SK-N-SH (cell line): Measurements from ENCODE around the gene OR51D1. TPM values are rescaled to one million over a fixed set of nuclear protein-coding genes. Genes with fewer than 3 reads are reported as not detected.

Experiments used
- CTCF ChIA-PET: fragments of 300-600, 350-600 bp; formaldehyde crosslinking; extraction: SDS; loops from one replicate; lab custom pipeline; 2021; lab: Yijun Ruan, JAX
- POLR2A ChIA-PET: fragments of 350-600 bp; sonication (Branson Sonifier 250); formaldehyde crosslinking; extraction: SDS; loops from one replicate; lab custom pipeline; 2020; ENCODE audit warnings: antibody characterized with exemption, inconsistent platforms; lab: Yijun Ruan, JAX
- DNase-seq: peaks from one replicate; pipeline ENCODE4 v3.0.0; 2012
- H2AFZ ChIP-seq: fragments of 200-600 bp; sonication (generic); 2 replicates; pipeline ENCODE4 v1.8.1; 2016; ENCODE audit warnings: antibody characterized with exemption, mild to moderate bottlenecking, low read depth
- H3F3A ChIP-seq: fragments of 200-600 bp; sonication (generic); replicated peaks from 2 replicates; pipeline ENCODE3; 2016; ENCODE audit warnings: antibody characterized with exemption, mild to moderate bottlenecking; ENCODE audit not compliant: insufficient read depth
- H3K27ac ChIP-seq, 2 experiments: fragments of 200-500 bp in 1 of 2; fragments of 200-600 bp in 1 of 2; sonication (Bioruptor generic) in 1 of 2; sonication (generic), shearing (Covaris generic) in 1 of 2; 2 replicates each; pipeline versions ENCODE4 v1.5.1 to v1.6.1; 2014 to 2016; ENCODE audit warnings: low read depth in 2 of 2, inconsistent platforms in 1 of 2, low read length in 1 of 2, mild to moderate bottlenecking in 1 of 2, mixed read lengths in 1 of 2
- H3K27me3 ChIP-seq: fragments of 200-600 bp; sonication (generic), shearing (Covaris generic); 2 replicates; pipeline ENCODE4 v1.6.1; 2016; ENCODE audit warnings: mixed run types; ENCODE audit not compliant: insufficient read depth
- H3K36me3 ChIP-seq, 2 experiments: fragments of 200-500 bp in 1 of 2; fragments of 200-600 bp in 1 of 2; sonication (Bioruptor generic) in 1 of 2; sonication (generic) in 1 of 2; replicated peaks in 1 of 2; 2 replicates each; pipeline versions ENCODE3 to v1.5.1; 2014 to 2016; ENCODE audit warnings: low read length in 1 of 2, mild to moderate bottlenecking in 1 of 2; ENCODE audit not compliant: insufficient read depth in 2 of 2, control insufficient read depth in 1 of 2
- H3K4me1 ChIP-seq, 2 experiments: fragments of 200-500 bp in 1 of 2; fragments of 200-600 bp in 1 of 2; sonication (Bioruptor generic) in 1 of 2; sonication (generic), shearing (Covaris generic) in 1 of 2; 2 replicates each; pipeline versions ENCODE4 v1.5.1 to v1.6.1; 2014 to 2016; ENCODE audit warnings: low read depth in 1 of 2, low read length in 1 of 2, mixed run types in 1 of 2; ENCODE audit not compliant: insufficient read depth in 2 of 2, control insufficient read depth in 1 of 2
- H3K4me2 ChIP-seq: fragments of 200-600 bp; sonication (generic), shearing (Covaris generic); 2 replicates; pipeline ENCODE4 v1.6.1; 2017; ENCODE audit warnings: mixed run types
- H3K4me3 ChIP-seq, 2 experiments: fragments of 200-500 bp in 1 of 2; fragments of 200-600 bp in 1 of 2; sonication (Bioruptor generic) in 1 of 2; sonication (generic), shearing (Covaris generic) in 1 of 2; 2 replicates each; pipeline versions ENCODE4 v1.5.1 to v1.8.1; 2014 to 2016; ENCODE audit warnings: low read depth in 2 of 2, inconsistent platforms in 1 of 2, low read length in 1 of 2, mild to moderate bottlenecking in 1 of 2, mixed read lengths in 1 of 2, moderate library complexity in 1 of 2
- H3K79me2 ChIP-seq: fragments of 200-600 bp; sonication (generic); 2 replicates; pipeline ENCODE4 v1.8.1; 2017; ENCODE audit warnings: mild to moderate bottlenecking; ENCODE audit not compliant: insufficient read depth
- H3K9ac ChIP-seq: fragments of 200-600 bp; sonication (generic); 2 replicates; pipeline ENCODE4 v1.6.1; 2017; ENCODE audit warnings: mixed run types
- H3K9me2 ChIP-seq: fragments of 200-600 bp; sonication (generic); 2 replicates; pipeline ENCODE4 v1.6.1; 2017; ENCODE audit warnings: mixed run types
- H3K9me3 ChIP-seq: fragments of 200-600 bp; sonication (generic); 2 replicates; pipeline ENCODE4 v1.6.1; 2017; ENCODE audit warnings: mixed run types, mild to moderate bottlenecking, moderate library complexity
- H4K20me1 ChIP-seq: fragments of 200-600 bp; sonication (generic); 2 replicates; pipeline ENCODE4 v1.6.1; 2017; ENCODE audit warnings: mild to moderate bottlenecking, mixed run types; ENCODE audit not compliant: insufficient read depth
- CHD2 ChIP-seq: fragments of 150-350 bp; IDR thresholded peaks from 2 replicates; pipeline ENCODE4 v1.6.1; 2018; ENCODE audit warnings: low read length; ENCODE audit not compliant: partially characterized antibody
- ELF1 ChIP-seq: IDR thresholded peaks from 2 replicates; pipeline ENCODE4 v1.4.0; 2012
- FOSL2 ChIP-seq: IDR thresholded peaks from 2 replicates; pipeline ENCODE4 v1.4.0; 2012; ENCODE audit warnings: low read depth, mild to moderate bottlenecking, moderate library complexity, borderline replicate concordance
- FOXJ3 ChIP-seq: sonication (generic); formaldehyde crosslinking; IDR thresholded peaks from 2 replicates; pipeline ENCODE4 v1.5.1; 2020; ENCODE audit warnings: mild to moderate bottlenecking, missing genetic modification reagents
- FOXM1 ChIP-seq: IDR thresholded peaks from 2 replicates; pipeline ENCODE4 v1.4.0; 2012; ENCODE audit warnings: low read depth, mild to moderate bottlenecking
- GATA2 ChIP-seq: sonication (generic); formaldehyde crosslinking; IDR thresholded peaks from 2 replicates; pipeline ENCODE4 v1.5.0; 2020; ENCODE audit warnings: mild to moderate bottlenecking, missing genetic modification reagents
- IRF3 ChIP-seq: fragments of 150-350 bp; IDR thresholded peaks from 2 replicates; pipeline ENCODE4 v1.6.1; 2016; ENCODE audit warnings: mild to moderate bottlenecking, low read depth, low read length
- MEF2A ChIP-seq: IDR thresholded peaks from 2 replicates; pipeline ENCODE4 v1.4.0; 2012; ENCODE audit warnings: low read depth, borderline replicate concordance
- MXI1 ChIP-seq: IDR thresholded peaks from 2 replicates; pipeline ENCODE4 v1.6.1; 2012; ENCODE audit warnings: mild to moderate bottlenecking, low read depth, low read length, improper control_type of control experiment
- NFIC ChIP-seq: IDR thresholded peaks from 2 replicates; pipeline ENCODE4 v1.4.0; 2012; ENCODE audit warnings: borderline replicate concordance
- NRF1 ChIP-seq: IDR thresholded peaks from 2 replicates; pipeline ENCODE4 v1.6.1; 2012; ENCODE audit warnings: low read depth, mild to moderate bottlenecking, low read length
- POLR2AphosphoS5 ChIP-seq: IDR thresholded peaks from 2 replicates; pipeline ENCODE4 v1.6.1; 2012; ENCODE audit warnings: low read depth, low read length
- RAD21 ChIP-seq: IDR thresholded peaks from 2 replicates; pipeline ENCODE4 v1.6.1; 2012; ENCODE audit warnings: mild to moderate bottlenecking, low read length
- RXRA ChIP-seq: IDR thresholded peaks from 2 replicates; pipeline ENCODE4 v1.4.0; 2012; ENCODE audit warnings: low read depth, mild to moderate bottlenecking, borderline replicate concordance
- SMC3 ChIP-seq: IDR thresholded peaks from 2 replicates; pipeline ENCODE4 v1.6.1; 2012; ENCODE audit warnings: low read depth, low read length, improper control_type of control experiment
- TCF12 ChIP-seq: IDR thresholded peaks from 2 replicates; pipeline ENCODE4 v1.4.0; 2012
- TEAD4 ChIP-seq: IDR thresholded peaks from 2 replicates; pipeline ENCODE4 v1.4.0; 2012; ENCODE audit warnings: mild to moderate bottlenecking, borderline replicate concordance; ENCODE audit not compliant: insufficient read depth
- YY1 ChIP-seq: IDR thresholded peaks from 2 replicates; pipeline ENCODE4 v1.4.0; 2012; ENCODE audit warnings: low read depth, mild to moderate bottlenecking
- WGBS: methylation state at CpG from one replicate; pipeline ENCODE4 v1.1.6; 2017; ENCODE audit warnings: low lambda C conversion rate; 5-methylcytosine and 5-hydroxymethylcytosine counted together
- polyA plus RNA-seq, 3 experiments: library from polyadenylated mRNA; depleted of rRNA; stranded (reverse); fragments of >200 nt; gene quantifications; 2 replicates each; pipeline ENCODE4 v1.2.3, GENCODE V29; 2012
- TF ChIP-seq, protein P1 (sequence below): fragments of 200-600 bp; sonication (generic); IDR thresholded peaks from 2 replicates; pipeline ENCODE4 v1.6.1; 2017; ENCODE audit warnings: antibody characterized with exemption, mild to moderate bottlenecking, moderate library complexity

The OR51D1 gene
- polyA plus RNA-seq, 1 of the 3 experiments (the other 2 are of a cell fraction), result not detected

DNA sequence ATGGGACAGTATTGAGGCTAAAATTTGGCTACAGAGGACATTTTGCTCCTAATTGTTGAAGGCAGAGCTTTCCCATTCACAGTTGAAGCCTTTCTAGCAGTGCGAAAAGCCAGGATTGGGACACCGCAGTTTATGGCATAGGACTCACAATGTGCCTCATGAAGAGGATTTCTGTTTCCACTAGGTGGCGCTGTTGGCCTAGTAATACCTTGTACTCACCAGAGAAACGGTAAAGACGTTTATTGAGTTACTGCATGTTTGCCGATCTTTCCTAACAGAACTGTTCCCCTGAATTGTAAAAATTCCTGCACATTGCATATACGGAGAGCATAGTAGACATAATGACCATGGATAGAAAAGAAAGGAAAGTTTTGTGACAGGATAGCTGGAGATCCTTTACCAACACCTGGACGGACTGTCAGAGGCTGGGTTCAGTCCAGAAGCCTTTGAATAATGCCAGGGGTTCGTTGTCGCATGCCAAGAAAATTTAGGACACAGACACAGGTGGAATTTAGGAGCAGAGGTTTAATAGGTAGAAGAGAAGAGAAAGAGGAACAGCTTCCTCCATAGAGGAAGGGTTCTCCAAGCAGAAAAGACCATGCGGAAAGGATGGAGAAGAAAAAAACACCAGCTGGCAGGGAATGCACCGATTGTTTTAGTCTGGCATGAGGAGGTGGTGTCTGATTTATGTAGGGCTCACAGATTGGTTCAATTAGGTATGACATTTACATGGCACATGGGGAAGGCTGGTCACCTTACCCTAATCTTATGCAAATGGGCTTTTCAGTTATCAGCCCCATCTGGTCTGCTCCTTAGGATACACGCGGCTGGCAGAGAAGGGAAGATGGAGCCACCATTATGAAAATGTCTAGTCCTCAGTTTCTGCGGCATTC lies 10.8 kb upstream of the OR51D1 start:
- ChIA-PET POLR2A (no interaction called here), CTCF (interaction anchor here (0.6 to 5.4 kb wide), 11 partner anchors 10 to 439 kb away, joined by 3 to 44 read pairs (median 4); partner anchors contain the start of gene OR51D1)
- DNase-seq, result peak; percentile 31
- H3F3A ChIP-seq, result no peaks in the 10 kb centered on the region
- H3K36me3 ChIP-seq, result no peaks in the 10 kb centered on the region
- no peak overlapping the region for H3K4me2 ChIP-seq
- peak overlapping the region in 1 of 2 experiments; percentile 5; a peak in 1 of 4 replicates for H3K4me3 ChIP-seq
- H3K9me2 ChIP-seq, result no peaks in the 10 kb centered on the region
- no peak overlapping the region for H3K27ac ChIP-seq
- H2AFZ ChIP-seq, result no peak overlapping the region
- WGBS, result 10% methylated on average over 15 of the region's 15 CpGs
- H3K79me2 ChIP-seq, result no peaks in the 10 kb centered on the region
- peaks cover 18% of the 10 kb centered on the region for H3K27me3 ChIP-seq
- H3K9ac ChIP-seq, result no peak overlapping the region
- no peaks in the 10 kb centered on the region for H3K9me3 ChIP-seq
- no peaks in the 10 kb centered on the region for H3K4me1 ChIP-seq
- TF ChIP-seq, protein P1, sequence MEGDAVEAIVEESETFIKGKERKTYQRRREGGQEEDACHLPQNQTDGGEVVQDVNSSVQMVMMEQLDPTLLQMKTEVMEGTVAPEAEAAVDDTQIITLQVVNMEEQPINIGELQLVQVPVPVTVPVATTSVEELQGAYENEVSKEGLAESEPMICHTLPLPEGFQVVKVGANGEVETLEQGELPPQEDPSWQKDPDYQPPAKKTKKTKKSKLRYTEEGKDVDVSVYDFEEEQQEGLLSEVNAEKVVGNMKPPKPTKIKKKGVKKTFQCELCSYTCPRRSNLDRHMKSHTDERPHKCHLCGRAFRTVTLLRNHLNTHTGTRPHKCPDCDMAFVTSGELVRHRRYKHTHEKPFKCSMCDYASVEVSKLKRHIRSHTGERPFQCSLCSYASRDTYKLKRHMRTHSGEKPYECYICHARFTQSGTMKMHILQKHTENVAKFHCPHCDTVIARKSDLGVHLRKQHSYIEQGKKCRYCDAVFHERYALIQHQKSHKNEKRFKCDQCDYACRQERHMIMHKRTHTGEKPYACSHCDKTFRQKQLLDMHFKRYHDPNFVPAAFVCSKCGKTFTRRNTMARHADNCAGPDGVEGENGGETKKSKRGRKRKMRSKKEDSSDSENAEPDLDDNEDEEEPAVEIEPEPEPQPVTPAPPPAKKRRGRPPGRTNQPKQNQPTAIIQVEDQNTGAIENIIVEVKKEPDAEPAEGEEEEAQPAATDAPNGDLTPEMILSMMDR, result peak; percentile 69
- TF ChIP-seq NRF1 (no peak), POLR2AphosphoS5 (no peak), SMC3 (peak; percentile 29; the same call in 1 of the 2 replicates), MEF2A (no peak), RAD21 (peak; percentile 76)
- TF ChIP-seq, all 33 proteins: peak for 3
- H4K20me1 ChIP-seq, result no peaks in the 10 kb centered on the region

GRCh38 chr11:4636136-4636535 lies 1.1 kb upstream of the OR51D1 start:
- H2AFZ ChIP-seq, result no peak overlapping the region
- no peaks in the 10 kb centered on the region for H3K9me2 ChIP-seq
- H3K79me2 ChIP-seq, result no peaks in the 10 kb centered on the region
- peaks cover 24% of the 10 kb centered on the region for H3K27me3 ChIP-seq
- CTCF ChIA-PET, result interaction anchor here (0.6 to 2.9 kb wide), 29 partner anchors 10 to 1727 kb away, joined by 3 to 44 read pairs (median 4); partner anchors contain the start of gene MMP26
- H3F3A ChIP-seq, result no peaks in the 10 kb centered on the region
- H3K9ac ChIP-seq, result no peak overlapping the region
- no peak overlapping the region for H3K4me3 ChIP-seq
- no peaks in the 10 kb centered on the region; a peak in 1 of 4 replicates for H3K4me1 ChIP-seq
- H3K4me2 ChIP-seq, result no peak overlapping the region
- H4K20me1 ChIP-seq, result no peaks in the 10 kb centered on the region
- no peak overlapping the region for H3K27ac ChIP-seq
- no peak for TF ChIP-seq GATA2 (CRISPR knock-in tag)
- TF ChIP-seq TEAD4, result no peak
- TF ChIP-seq RXRA, result no peak
- TF ChIP-seq IRF3, result no peak
- no peak for TF ChIP-seq FOXJ3
- no peak for TF ChIP-seq CHD2
- no peak for TF ChIP-seq MEF2A
- TF ChIP-seq, protein P1, result no peak
- no peak for TF ChIP-seq FOXM1
- TF ChIP-seq FOSL2, result no peak
- TF ChIP-seq YY1, result no peak
- TF ChIP-seq NFIC, result no peak
- no peak for TF ChIP-seq ELF1
- TF ChIP-seq TCF12, result no peak
- TF ChIP-seq MXI1, result no peak
- TF ChIP-seq, all 33 proteins: peak for 0
- POLR2A ChIA-PET, result no interaction called here
- DNase-seq, result no peak
- WGBS, result 4% methylated on average over 2 of the region's 2 CpGs
- H3K36me3 ChIP-seq, result no peaks in the 10 kb centered on the region
- no peaks in the 10 kb centered on the region for H3K9me3 ChIP-seq
